Panc1 (cell line): ENCODE measurements around the gene AGBL4. TPM values are rescaled to one million over a fixed set of nuclear protein-coding genes. Genes with fewer than 3 reads are reported as not detected.

Source experiments
- ATAC-seq: fragments of 200-7000 bp; cut with Tn5 transposase; 2 replicates; pipeline ENCODE4 v1.9.1; 2020; ENCODE audit warnings: mild to moderate bottlenecking, moderate library complexity
- BruUV-seq: library from RNA; stranded (reverse); fragments of 400-500 nt; replicated peaks from 2 replicates; lab custom pipeline; 2021; lab: Mats Ljungman, UMichigan
- CTCF ChIA-PET: fragments of 300-600 bp; sonication (Branson Sonifier 250); formaldehyde crosslinking; loops from one replicate; lab custom pipeline; 2022; ENCODE audit warnings: antibody characterized with exemption; lab: Charles Lee
- POLR2A ChIA-PET: fragments of 300-600 bp; sonication (Branson Sonifier 250); formaldehyde crosslinking; loops from one replicate; lab custom pipeline; 2022; ENCODE audit warnings: antibody characterized with exemption; lab: Charles Lee
- DNase-seq: peaks from one replicate; pipeline ENCODE4 v3.0.0-alpha.2; 2010; ENCODE audit warnings: low read depth, low spot score
- H3K27ac ChIP-seq: 2 replicates; pipeline ENCODE4 v1.5.1; 2011; ENCODE audit warnings: mild to moderate bottlenecking, low read length, inconsistent platforms
- H3K27me3 ChIP-seq: fragments of 200-500 bp; sonication (Bioruptor generic); 2 replicates; pipeline ENCODE4 v1.6.0; 2014; ENCODE audit warnings: low read length, inconsistent platforms; ENCODE audit not compliant: control insufficient read depth, insufficient read depth
- H3K36me3 ChIP-seq: fragments of 200-500 bp; sonication (Bioruptor generic); 2 replicates; pipeline ENCODE4 v1.5.1; 2014; ENCODE audit warnings: inconsistent platforms, mild to moderate bottlenecking, low read length, moderate library complexity; ENCODE audit not compliant: control insufficient read depth, insufficient read depth
- H3K4me1 ChIP-seq: 2 replicates; pipeline ENCODE4 v1.5.1; 2011; ENCODE audit warnings: inconsistent platforms, mild to moderate bottlenecking, low read length, moderate library complexity; ENCODE audit not compliant: control insufficient read depth, insufficient read depth
- H3K4me3 ChIP-seq, 2 experiments: 2 replicates each; pipeline ENCODE4 v1.5.1; 2011 to 2012; ENCODE audit warnings: low read depth in 2 of 2, low read length in 2 of 2, mild to moderate bottlenecking in 2 of 2, inconsistent platforms in 1 of 2, moderate library complexity in 1 of 2
- H3K9me3 ChIP-seq: fragments of 200-500 bp; sonication (Bioruptor generic); 2 replicates; pipeline ENCODE4 v1.5.1; 2014; ENCODE audit warnings: low read depth, mild to moderate bottlenecking, inconsistent platforms, low read length, moderate library complexity; ENCODE audit not compliant: control insufficient read depth, insufficient read depth
- CTCF ChIP-seq: fragments of 450-650 bp; IDR thresholded peaks from 2 replicates; pipeline ENCODE4 v1.5.1; 2017; ENCODE audit warnings: mild to moderate bottlenecking
- POLR2AphosphoS5 ChIP-seq: IDR thresholded peaks from 2 replicates; pipeline ENCODE4 v1.6.1; 2012; ENCODE audit warnings: mild to moderate bottlenecking, low read depth, low read length, moderate library complexity
- REST ChIP-seq, 2 experiments: IDR thresholded peaks; 2 replicates each; pipeline ENCODE4 v1.6.1; 2011 to 2012; ENCODE audit warnings: low read depth in 2 of 2, control low read depth in 1 of 2, low read length in 1 of 2, mild to moderate bottlenecking in 1 of 2, moderate library complexity in 1 of 2; ENCODE audit not compliant: insufficient read depth in 1 of 2
- SIN3A ChIP-seq: IDR thresholded peaks from 2 replicates; pipeline ENCODE4 v1.6.1; 2012; ENCODE audit warnings: low read depth, mild to moderate bottlenecking, low read length, moderate library complexity, borderline replicate concordance; ENCODE audit not compliant: insufficient read depth
- TCF7L2 ChIP-seq: IDR thresholded peaks from 2 replicates; pipeline ENCODE4 v1.6.1; 2011; ENCODE audit warnings: mild to moderate bottlenecking, low read depth, low read length, inconsistent platforms
- in situ Hi-C: cut with HindIII; loops from 2 replicates; pipeline ENCODE4 v1.10.0; 2016; ENCODE audit warnings: low sequenced_read_pairs, low pct_unique_long_range_greater_than_20kb
- intact Hi-C: fragments of 100-400 bp; cut with micrococcal nuclease; formaldehyde crosslinking; loops from one replicate; pipeline ENCODE4 v1.10.0; 2022; ENCODE audit not compliant: unreplicated experiment
- total RNA-seq: library from RNA; stranded (reverse); gene quantifications from one replicate; pipeline ENCODE4 v1.2.1, GENCODE V29; 2021; ENCODE audit not compliant: unreplicated experiment

AGBL4 gene
- total RNA-seq, 1 experiment from 2014 or later: not detected

- H3K9me3 ChIP-seq: no peaks in the 10 kb centered on the region
- in situ Hi-C loops (no loop called here), intact Hi-C loops (no loop called here)
- no peak overlapping the region for H3K4me3 ChIP-seq
- H3K36me3 ChIP-seq: no peaks in the 10 kb centered on the region
- ATAC-seq (no peak), DNase-seq (no peak)
- no TSS peak for BruUV-seq
- H3K27ac ChIP-seq: no peak overlapping the region
- TF ChIP-seq POLR2AphosphoS5 (no peak), REST (IDR thresholded peaks at IDR 0.05; ENCODE audit: insufficient read depth in 1 of 2, low read depth in 2 of 2, low read length in 1 of 2) (no peak), SIN3A (no peak), TCF7L2 (no peak), CTCF (no peak)
- ChIA-PET CTCF (no interaction called here), POLR2A (no interaction called here)
- H3K4me1 ChIP-seq: no peaks in the 10 kb centered on the region
- no peaks in the 10 kb centered on the region for H3K27me3 ChIP-seq
These were observed 558.1 kb downstream of the AGBL4 start for GRCh38 chr1:49465486-49466185.

- Histone ChIP-seq H3K9me3 (no peaks in the 10 kb centered on the region), H3K36me3 (no peaks in the 10 kb centered on the region), H3K27ac (no peak overlapping the region), H3K27me3 (no peaks in the 10 kb centered on the region), H3K4me1 (no peaks in the 10 kb centered on the region), H3K4me3 (no peak overlapping the region)
- DNase-seq (no peak), ATAC-seq (no peak)
- in situ Hi-C loops: no loop called here
- BruUV-seq: no TSS peak
- ChIA-PET CTCF (no interaction called here), POLR2A (no interaction called here)
- intact Hi-C loops: no loop called here
- TF ChIP-seq POLR2AphosphoS5 (no peak), REST (IDR thresholded peaks at IDR 0.05; ENCODE audit: insufficient read depth in 1 of 2, low read depth in 2 of 2, low read length in 1 of 2) (no peak), TCF7L2 (no peak), SIN3A (no peak), CTCF (no peak)
These were observed 575.6 kb downstream of the AGBL4 start for GRCh38 chr1:49448200-49448599.
